GM19452 (cell line): ENCODE results near the gene ARHGAP22.

Experiments used
- ATAC-seq: cut with Tn5 transposase; IDR thresholded peaks from one replicate; pipeline ENCODE4 v1.9.1; 2021; ENCODE audit not compliant: unreplicated experiment

Gene ARHGAP22

GRCh38 chr10:48554656-48555055, 50.2 kb downstream of the ARHGAP22 start:
- ATAC-seq, result no peak

DNA sequence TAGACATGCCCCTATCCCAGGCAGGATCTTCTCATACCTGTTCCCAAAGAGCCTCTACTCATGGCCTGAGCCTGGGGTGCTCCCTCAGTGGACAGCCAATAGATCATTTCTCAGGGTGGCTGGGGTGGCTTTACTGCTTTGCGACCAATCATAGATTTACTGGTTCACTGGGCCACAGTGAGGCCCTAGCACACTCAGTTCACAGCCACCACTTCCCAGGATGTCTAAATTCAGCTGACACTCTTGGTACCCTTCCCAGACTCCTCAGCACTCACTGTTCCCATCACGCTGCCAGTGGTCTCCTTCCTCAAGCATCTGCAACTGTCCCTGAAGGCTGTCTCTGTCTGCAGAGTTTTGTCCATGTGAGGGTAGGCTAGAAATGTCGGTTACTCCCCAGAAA, 50.6 kb downstream of the ARHGAP22 start:
- no peak for ATAC-seq

DNA sequence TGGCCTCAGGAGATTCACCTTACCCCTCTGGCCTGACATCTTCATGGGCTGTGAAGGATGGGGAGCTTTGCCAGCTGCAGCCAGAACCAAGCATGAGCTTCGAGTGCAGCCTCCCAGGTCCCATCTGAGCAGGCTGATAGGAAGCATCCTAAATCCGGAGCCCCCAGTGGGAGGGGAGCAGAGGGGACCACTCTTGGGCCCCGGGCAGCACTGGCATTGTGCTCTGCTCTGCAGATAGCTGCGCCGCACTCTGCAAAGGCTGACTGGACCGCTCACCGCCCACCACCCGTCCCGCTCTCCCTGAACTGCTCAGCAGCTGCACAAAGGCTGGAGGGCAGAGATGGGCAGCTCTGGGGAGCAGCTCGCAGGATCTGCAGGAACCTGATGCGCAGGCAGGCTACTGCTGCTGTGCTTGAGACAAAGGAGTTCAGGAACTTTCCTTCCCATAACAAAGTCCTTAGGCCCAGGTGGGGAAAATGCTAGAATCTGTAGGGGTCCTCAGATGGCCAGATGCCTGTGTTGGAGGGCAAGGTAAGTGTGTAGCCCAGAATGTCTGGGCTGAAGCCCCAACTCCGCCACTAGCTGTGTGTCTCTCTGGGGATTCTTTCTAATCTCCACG, 51.8 kb downstream of the ARHGAP22 start:
- no peak for ATAC-seq

DNA sequence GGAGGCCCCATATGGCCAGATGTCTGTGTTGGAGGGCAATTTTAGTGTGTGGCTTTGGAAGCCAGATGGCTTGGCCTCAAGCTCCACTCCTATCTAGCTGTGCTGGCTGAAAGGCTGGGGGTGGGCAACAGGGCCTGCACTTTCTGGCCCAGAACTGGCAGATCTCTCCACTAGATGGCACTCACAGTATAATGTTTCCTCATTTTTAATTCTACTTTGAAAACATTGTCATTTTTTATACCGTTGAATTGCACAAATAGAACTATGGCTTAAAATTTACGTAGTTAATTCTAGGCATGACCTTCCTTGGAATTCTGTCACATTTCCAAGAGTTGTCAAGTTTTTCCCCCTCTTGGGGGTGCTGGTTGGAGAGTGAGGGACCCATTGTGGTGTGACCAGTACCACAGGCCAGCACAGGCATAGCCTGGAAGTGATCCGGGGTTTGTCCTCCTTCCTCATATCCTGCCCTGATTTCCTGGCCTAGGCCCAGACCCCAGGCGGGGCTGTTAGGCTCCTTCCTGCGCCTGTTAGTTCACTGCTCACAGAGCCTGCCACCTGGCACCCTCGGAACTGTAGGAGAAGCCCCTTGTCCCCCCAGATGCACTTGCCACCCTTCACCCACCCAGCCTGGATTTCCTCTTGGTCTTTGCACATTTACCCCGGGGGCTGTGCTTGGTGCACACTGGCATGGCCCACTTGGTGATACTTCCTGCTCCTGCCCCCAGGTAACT, 52.8 kb downstream of the ARHGAP22 start:
- no peak for ATAC-seq

DNA sequence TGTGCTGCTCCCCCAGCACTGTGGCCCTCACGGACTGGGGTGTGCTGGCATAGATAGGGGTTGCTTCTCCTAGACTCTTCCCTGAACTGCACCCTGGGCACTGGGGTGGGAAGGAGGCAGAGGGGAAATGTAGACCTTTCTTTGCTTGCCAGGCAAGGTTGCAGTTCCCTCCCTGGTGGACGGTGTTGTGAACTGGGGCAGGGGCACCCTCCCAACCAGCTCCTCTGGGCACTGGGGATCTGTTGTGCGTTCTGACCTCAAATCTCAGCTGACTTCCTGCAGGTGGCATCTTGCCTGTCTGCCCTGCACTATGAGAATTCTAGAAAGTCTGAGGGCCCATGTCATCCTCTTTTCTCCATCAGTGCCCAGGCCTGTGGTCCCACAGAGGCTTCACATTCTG, 53.9 kb downstream of the ARHGAP22 start:
- no peak for ATAC-seq

DNA sequence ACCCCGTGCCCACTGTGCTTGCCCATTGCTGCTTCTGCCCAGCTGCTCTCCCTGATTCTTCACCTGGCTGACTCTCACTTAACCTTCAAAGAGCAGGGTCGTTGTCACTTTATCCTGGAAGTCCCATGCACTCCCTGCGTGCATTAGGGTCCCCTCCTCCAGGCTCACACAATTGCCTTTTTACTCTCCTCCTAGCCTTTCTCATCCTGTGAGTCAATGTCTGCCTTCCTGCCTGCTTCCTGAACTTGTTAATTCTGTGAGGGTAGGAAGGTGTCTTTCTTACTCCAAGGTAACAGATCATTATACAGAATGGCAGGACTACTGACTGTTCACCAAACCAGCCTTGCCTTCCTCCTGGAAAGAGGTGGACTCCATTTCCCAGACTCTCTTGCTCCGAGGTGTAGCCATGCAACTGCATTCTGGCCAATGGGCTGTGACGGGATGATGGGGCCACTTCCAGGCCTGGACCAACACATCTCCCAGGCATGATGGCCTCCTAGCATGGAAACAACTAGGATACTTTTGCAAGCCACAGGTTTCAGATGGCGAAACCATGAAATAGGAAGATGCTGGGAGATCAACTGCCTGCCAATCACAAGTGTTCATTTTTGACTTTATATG, 54.7 kb downstream of the ARHGAP22 start:
- ATAC-seq, result no peak

- no peak for ATAC-seq
Measured at GRCh38 chr10:48549236-48549635, 55.6 kb downstream of the ARHGAP22 start.

DNA sequence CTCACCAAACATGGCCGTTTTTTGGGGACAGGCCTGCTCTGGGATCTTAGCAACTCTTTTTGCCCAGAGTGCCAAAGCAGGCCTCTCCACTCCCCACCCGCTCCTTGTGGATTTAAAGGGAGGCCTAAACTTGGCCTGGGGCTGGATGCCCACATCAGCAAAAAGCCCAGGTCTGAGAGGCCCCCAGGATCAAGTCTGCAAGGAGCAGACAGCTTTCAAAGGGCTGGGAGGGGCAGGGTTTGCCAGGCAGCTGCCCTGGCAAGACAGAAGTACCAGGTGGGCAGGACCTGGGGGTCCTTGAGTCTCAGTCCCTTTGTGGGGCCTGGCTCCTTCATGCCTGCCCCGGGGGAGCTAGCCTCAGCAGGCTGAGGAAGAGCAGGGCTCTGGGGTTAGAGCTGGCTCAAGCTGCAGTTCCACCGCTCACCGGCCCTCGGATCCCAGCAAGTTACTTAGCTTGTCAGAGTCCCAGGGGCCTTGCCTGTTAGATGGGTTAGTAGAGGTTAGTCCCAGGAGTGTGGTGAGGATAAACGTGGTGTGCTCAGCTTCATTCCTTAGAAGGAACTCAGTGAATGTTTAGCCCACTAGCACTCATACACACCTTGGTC, 56.2 kb downstream of the ARHGAP22 start:
- ATAC-seq, result no peak

GRCh38 chr10:48547981-48548380, 56.9 kb downstream of the ARHGAP22 start:
- ATAC-seq, result no peak

DNA sequence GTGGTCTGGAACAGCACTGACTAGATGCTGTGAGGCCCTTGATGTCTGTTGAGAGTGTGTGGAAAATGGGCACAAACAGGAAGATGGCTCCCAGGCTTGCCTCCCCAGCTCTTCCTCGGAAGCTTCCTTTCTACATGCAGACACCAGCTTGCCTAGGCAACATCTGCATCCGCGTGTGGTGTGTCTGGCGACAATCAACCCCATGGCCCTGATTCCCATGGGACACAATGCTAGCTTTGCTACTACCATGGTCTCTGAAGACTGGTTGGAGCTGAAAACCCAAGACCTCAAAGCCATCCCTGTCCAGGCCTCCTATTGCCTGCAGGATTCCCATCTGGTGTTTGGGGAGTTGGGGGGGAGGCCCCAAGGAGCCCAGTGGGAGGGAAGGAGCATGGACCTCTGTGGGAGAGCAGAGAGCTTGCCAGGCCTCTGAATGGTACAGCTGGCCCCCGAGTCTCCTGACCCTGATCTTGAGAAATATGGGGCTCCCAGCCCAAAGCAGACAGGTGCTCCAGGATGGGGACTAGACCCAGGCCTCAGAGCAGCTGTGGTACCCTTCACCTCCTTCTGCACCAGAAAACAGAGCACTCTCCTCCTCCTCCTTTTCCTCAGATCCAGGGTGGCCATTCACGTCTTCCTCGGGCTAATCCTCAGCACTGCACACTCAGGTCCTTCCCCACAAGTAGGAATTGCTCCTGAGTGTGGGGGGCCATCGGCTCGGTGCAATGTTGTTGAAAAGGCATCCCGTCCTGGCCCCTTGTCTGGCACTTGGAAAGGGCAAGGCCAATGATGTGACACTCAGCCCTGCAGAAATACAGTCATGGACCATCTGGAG, 57.6 kb downstream of the ARHGAP22 start:
- no peak for ATAC-seq

DNA sequence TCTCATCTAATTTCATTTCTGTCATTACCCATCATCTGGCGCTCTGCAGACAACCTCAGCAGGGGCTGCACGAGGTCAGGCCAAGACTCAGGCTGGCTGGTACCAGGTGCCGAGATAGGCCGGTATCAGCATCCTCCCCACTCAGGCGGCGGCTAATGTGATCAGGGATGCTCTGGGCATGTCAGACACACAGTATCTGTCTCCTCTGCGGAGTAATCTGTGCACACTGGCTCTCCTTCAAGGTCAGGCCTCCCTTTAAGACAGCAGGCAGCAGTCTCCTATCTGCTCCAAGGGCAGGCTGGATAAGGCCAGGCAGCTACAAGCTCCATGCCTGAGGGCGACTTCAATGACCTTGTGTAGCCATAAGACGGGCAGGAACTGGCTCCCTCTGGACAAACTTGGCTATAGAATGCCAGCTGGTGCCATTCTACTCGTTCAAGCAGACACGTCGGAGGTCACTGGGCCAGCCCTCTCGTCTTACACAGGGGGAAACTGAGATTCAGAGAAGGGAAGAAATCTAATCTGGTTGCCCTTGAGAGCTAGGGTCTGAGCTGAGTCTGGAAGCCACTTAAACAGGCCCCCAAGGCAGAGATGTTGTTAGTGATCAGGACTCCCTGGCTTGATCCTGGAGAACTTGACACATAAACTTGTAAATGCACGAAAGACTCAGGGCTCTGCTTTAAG, 59.3 kb downstream of the ARHGAP22 start:
- ATAC-seq, result no peak

GRCh38 chr10:48543182-48543844, 61.6 kb downstream of the ARHGAP22 start:
- no peak for ATAC-seq

DNA sequence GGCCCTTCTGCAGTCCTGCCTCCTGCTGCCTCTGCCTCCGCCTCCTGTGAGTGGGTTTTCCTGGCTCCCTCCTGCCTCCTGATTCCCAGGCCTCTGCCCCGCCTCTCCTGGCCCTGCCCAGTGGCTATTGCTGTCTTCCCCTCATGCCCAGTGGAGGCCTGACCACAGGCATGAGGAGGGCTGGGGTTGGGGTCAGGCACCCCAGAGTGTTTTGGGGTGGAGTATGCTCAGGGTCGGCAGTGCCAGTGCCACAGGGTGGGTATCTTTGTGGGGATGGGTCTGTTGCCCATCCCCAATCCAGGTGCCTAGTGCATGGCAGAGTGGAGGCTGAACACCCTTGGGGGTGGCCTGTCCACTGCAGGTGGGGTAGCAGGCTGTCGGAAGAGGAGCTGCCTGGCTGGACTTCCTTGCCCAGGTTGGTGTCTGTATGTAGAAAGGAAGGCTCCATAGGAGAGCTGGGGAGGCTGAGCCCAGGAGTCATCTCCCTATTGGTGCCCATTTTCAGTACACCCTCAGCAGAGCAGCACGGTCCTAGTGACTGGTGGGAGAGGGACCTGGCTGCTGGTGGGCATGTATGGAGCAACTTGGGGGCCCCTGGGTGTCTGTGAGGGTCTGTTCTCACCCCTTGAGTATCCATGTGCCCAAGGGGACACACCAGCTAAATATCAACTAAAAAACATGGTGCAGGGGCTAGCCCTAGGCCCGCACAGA, 62.2 kb downstream of the ARHGAP22 start:
- ATAC-seq, result no peak

DNA sequence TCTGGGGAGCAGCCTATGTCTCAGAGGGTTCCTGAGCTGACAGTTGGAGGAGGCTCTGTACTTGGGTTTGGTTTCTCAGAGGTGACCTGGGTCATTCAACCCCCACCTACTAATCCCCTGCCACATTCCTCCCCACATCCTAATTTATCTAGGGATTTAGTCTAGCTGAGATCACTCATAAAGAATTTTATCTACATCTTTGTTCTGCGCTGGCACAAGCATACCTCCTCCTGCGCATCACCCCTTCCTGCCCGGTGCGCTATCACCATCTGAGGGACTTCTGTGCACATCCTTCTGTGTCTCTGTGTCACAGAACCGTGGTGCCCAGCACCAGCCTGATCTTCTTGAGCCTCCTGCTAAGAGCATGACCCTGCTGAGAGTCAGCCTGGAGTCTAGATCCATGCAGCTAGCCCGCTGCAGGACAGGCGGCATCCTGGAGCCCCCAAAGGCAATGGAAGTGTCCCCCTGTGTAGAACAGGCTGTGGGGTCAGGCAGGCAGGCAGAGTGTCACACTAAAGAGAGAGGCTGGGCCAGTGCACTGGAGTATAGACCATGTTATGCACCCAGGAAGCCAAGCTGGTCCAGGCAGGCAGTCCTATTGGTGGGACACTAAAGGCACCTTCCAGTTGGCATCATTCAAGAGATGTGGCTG, 63.6 kb downstream of the ARHGAP22 start:
- no peak for ATAC-seq

GRCh38 chr10:48538611-48539010, 66.3 kb downstream of the ARHGAP22 start:
- ATAC-seq, result no peak

DNA sequence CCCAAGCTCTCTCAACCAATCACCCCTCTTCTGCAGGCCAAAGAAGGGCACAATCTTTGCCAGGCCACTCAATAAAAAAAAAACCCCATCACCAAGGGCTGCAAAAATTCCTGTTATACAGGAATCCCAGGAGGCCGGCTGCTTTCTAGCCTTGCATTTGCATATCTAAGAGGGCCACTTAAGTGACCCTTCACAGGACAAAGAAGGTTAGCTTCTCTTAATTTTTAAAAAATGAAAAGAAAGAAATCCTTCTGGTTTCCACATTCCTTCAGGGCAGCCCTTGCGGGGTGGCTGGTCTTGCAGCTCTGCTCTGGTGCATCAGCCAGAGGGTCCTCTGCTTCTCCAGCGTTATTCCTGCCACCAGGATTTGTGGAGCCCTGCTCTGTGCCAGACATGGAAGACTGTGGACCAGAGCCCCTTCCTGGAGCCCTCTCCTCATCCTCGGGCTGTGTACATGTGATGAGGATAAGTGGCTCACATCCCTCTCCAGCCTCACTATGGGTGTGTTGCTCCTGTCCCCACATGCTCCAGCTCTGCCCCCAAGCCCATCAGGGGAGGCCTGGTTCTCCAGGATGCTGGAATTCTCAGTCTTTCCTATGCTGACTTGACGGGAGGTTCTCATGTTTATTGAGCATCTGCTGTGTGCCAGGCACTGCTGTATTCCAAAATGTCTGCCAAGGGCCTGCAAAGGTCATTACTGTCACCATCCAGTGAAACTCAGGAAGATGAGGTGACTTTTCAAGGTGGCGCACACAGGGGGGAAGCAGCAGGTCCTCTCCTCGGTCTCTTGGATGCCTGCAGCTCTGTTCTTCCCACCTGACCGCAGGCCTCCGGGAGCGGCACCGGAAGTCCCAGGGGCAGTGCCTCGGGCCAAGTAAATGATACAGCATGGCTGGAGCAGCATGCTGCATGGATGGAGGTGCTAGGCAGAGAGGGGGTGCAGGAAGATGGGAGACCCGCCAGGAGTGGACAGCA, 67.7 kb downstream of the ARHGAP22 start:
- no peak for ATAC-seq

- ATAC-seq, result no peak
Measured at GRCh38 chr10:48536156-48536500, 68.7 kb downstream of the ARHGAP22 start.
